Endothelial cell of umbilical vein (primary cell): ENCODE measurements around the gene ITGA3.

Source experiments
- CTCF ChIP-seq, 2 donors: IDR thresholded peaks; 1 replicate in 1 of 2; 2 replicates in 1 of 2; pipeline ENCODE4 v1.5.1; 2011; ENCODE audit warnings: low read length in 2 of 2, mild to moderate bottlenecking in 2 of 2, moderate library complexity in 2 of 2, control low read depth in 1 of 2, inconsistent platforms in 1 of 2, low read depth in 1 of 2; ENCODE audit not compliant: insufficient read depth in 1 of 2; ENCODE audit errors: extremely low read depth in 1 of 2
- EZH2 ChIP-seq: IDR thresholded peaks from 2 replicates; pipeline ENCODE4 v1.6.1; 2012; ENCODE audit warnings: borderline replicate concordance, low read depth, mild to moderate bottlenecking, moderate library complexity, low read length, inconsistent platforms; ENCODE audit not compliant: severe bottlenecking
- POLR2A ChIP-seq: IDR thresholded peaks from 2 replicates; pipeline ENCODE4 v1.6.1; 2012; ENCODE audit warnings: low read depth, mild to moderate bottlenecking, control low read depth, low read length
- POLR2AphosphoS5 ChIP-seq: IDR thresholded peaks from 2 replicates; pipeline ENCODE4 v1.6.1; 2012; ENCODE audit warnings: low read depth, mild to moderate bottlenecking, control low read depth, low read length, moderate library complexity; ENCODE audit not compliant: insufficient read depth

DNA sequence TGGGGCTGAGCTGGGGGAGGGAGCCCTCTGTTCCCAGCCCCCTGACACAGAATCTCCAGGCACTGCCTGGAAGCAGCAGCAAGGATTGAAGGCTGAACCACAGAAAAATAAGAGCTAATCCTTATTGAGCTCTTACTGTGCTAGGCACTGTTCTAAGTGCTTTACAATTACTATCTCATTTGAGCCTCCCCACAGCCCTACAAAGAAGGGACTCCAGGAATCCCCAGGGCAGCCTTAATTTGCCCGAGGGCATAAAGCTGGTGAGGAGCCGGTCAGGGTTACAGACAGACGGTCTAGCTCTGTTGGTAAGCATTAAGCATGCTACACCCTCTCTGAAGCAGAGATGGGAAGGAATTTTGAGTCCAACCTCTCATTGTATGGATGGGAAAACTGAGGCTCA lies 67.0 kb downstream of the ITGA3 start:
- TF ChIP-seq CTCF (IDR thresholded peaks at IDR 0.05; ENCODE audit: extremely low read depth in 1 of 2, insufficient read depth in 1 of 2, low read depth in 1 of 2, low read length in 2 of 2) (no peak), POLR2AphosphoS5 (no peak), POLR2A (no peak), EZH2 (no peak)
